Panc1 (cell line): ENCODE measurements around the gene ARHGEF28. TPM values are rescaled to one million over a fixed set of nuclear protein-coding genes. Genes with fewer than 3 reads are reported as not detected.

Experiments
- ATAC-seq: fragments of 200-7000 bp; cut with Tn5 transposase; 2 replicates; pipeline ENCODE4 v1.9.1; 2020; ENCODE audit warnings: mild to moderate bottlenecking, moderate library complexity
- BruUV-seq: library from RNA; stranded (reverse); fragments of 400-500 nt; replicated peaks from 2 replicates; lab custom pipeline; 2021; lab: Mats Ljungman, UMichigan
- CTCF ChIA-PET: fragments of 300-600 bp; sonication (Branson Sonifier 250); formaldehyde crosslinking; loops from one replicate; lab custom pipeline; 2022; ENCODE audit warnings: antibody characterized with exemption; lab: Charles Lee
- POLR2A ChIA-PET: fragments of 300-600 bp; sonication (Branson Sonifier 250); formaldehyde crosslinking; loops from one replicate; lab custom pipeline; 2022; ENCODE audit warnings: antibody characterized with exemption; lab: Charles Lee
- DNase-seq: peaks from one replicate; pipeline ENCODE4 v3.0.0-alpha.2; 2010; ENCODE audit warnings: low read depth, low spot score
- H3K27ac ChIP-seq: 2 replicates; pipeline ENCODE4 v1.5.1; 2011; ENCODE audit warnings: mild to moderate bottlenecking, low read length, inconsistent platforms
- H3K27me3 ChIP-seq: fragments of 200-500 bp; sonication (Bioruptor generic); 2 replicates; pipeline ENCODE4 v1.6.0; 2014; ENCODE audit warnings: low read length, inconsistent platforms; ENCODE audit not compliant: control insufficient read depth, insufficient read depth
- H3K36me3 ChIP-seq: fragments of 200-500 bp; sonication (Bioruptor generic); 2 replicates; pipeline ENCODE4 v1.5.1; 2014; ENCODE audit warnings: inconsistent platforms, mild to moderate bottlenecking, low read length, moderate library complexity; ENCODE audit not compliant: control insufficient read depth, insufficient read depth
- H3K4me1 ChIP-seq: 2 replicates; pipeline ENCODE4 v1.5.1; 2011; ENCODE audit warnings: inconsistent platforms, mild to moderate bottlenecking, low read length, moderate library complexity; ENCODE audit not compliant: control insufficient read depth, insufficient read depth
- H3K4me3 ChIP-seq, 2 experiments: 2 replicates each; pipeline ENCODE4 v1.5.1; 2011 to 2012; ENCODE audit warnings: low read depth in 2 of 2, low read length in 2 of 2, mild to moderate bottlenecking in 2 of 2, inconsistent platforms in 1 of 2, moderate library complexity in 1 of 2
- H3K9me3 ChIP-seq: fragments of 200-500 bp; sonication (Bioruptor generic); 2 replicates; pipeline ENCODE4 v1.5.1; 2014; ENCODE audit warnings: low read depth, mild to moderate bottlenecking, inconsistent platforms, low read length, moderate library complexity; ENCODE audit not compliant: control insufficient read depth, insufficient read depth
- CTCF ChIP-seq: fragments of 450-650 bp; IDR thresholded peaks from 2 replicates; pipeline ENCODE4 v1.5.1; 2017; ENCODE audit warnings: mild to moderate bottlenecking
- POLR2AphosphoS5 ChIP-seq: IDR thresholded peaks from 2 replicates; pipeline ENCODE4 v1.6.1; 2012; ENCODE audit warnings: mild to moderate bottlenecking, low read depth, low read length, moderate library complexity
- SIN3A ChIP-seq: IDR thresholded peaks from 2 replicates; pipeline ENCODE4 v1.6.1; 2012; ENCODE audit warnings: low read depth, mild to moderate bottlenecking, low read length, moderate library complexity, borderline replicate concordance; ENCODE audit not compliant: insufficient read depth
- TCF7L2 ChIP-seq: IDR thresholded peaks from 2 replicates; pipeline ENCODE4 v1.6.1; 2011; ENCODE audit warnings: mild to moderate bottlenecking, low read depth, low read length, inconsistent platforms
- in situ Hi-C: cut with HindIII; loops from 2 replicates; pipeline ENCODE4 v1.10.0; 2016; ENCODE audit warnings: low sequenced_read_pairs, low pct_unique_long_range_greater_than_20kb
- intact Hi-C: fragments of 100-400 bp; cut with micrococcal nuclease; formaldehyde crosslinking; loops from one replicate; pipeline ENCODE4 v1.10.0; 2022; ENCODE audit not compliant: unreplicated experiment
- total RNA-seq: library from RNA; stranded (reverse); gene quantifications from one replicate; pipeline ENCODE4 v1.2.1, GENCODE V29; 2021; ENCODE audit not compliant: unreplicated experiment
- TF ChIP-seq, protein P1 (sequence below), 2 experiments: IDR thresholded peaks; 2 replicates each; pipeline ENCODE4 v1.6.1; 2011 to 2012; ENCODE audit warnings: low read depth in 2 of 2, control low read depth in 1 of 2, low read length in 1 of 2, mild to moderate bottlenecking in 1 of 2, moderate library complexity in 1 of 2; ENCODE audit not compliant: insufficient read depth in 1 of 2

ARHGEF28 gene
- total RNA-seq, 1 experiment from 2014 or later = 34.8 TPM

- intact Hi-C loops = no loop called here
- no peak for TF ChIP-seq POLR2AphosphoS5
- TF ChIP-seq CTCF = no peak
- TF ChIP-seq, protein P1, sequence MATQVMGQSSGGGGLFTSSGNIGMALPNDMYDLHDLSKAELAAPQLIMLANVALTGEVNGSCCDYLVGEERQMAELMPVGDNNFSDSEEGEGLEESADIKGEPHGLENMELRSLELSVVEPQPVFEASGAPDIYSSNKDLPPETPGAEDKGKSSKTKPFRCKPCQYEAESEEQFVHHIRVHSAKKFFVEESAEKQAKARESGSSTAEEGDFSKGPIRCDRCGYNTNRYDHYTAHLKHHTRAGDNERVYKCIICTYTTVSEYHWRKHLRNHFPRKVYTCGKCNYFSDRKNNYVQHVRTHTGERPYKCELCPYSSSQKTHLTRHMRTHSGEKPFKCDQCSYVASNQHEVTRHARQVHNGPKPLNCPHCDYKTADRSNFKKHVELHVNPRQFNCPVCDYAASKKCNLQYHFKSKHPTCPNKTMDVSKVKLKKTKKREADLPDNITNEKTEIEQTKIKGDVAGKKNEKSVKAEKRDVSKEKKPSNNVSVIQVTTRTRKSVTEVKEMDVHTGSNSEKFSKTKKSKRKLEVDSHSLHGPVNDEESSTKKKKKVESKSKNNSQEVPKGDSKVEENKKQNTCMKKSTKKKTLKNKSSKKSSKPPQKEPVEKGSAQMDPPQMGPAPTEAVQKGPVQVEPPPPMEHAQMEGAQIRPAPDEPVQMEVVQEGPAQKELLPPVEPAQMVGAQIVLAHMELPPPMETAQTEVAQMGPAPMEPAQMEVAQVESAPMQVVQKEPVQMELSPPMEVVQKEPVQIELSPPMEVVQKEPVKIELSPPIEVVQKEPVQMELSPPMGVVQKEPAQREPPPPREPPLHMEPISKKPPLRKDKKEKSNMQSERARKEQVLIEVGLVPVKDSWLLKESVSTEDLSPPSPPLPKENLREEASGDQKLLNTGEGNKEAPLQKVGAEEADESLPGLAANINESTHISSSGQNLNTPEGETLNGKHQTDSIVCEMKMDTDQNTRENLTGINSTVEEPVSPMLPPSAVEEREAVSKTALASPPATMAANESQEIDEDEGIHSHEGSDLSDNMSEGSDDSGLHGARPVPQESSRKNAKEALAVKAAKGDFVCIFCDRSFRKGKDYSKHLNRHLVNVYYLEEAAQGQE (IDR thresholded peaks at IDR 0.05; ENCODE audit: insufficient read depth in 1 of 2, low read depth in 2 of 2, low read length in 1 of 2) = no peak
- no peak for TF ChIP-seq TCF7L2
- no peak for TF ChIP-seq SIN3A
- ChIA-PET CTCF (no interaction called here), POLR2A (no interaction called here)
- DNase-seq = no peak
- no peaks in the 10 kb centered on the region for H3K27me3 ChIP-seq
- peaks cover 7% of the 10 kb centered on the region for H3K4me1 ChIP-seq
- no peak for ATAC-seq
- H3K9me3 ChIP-seq = no peaks in the 10 kb centered on the region
- in situ Hi-C loops = no loop called here
- no TSS peak for BruUV-seq
- no peak overlapping the region for H3K27ac ChIP-seq
- no peak overlapping the region for H3K4me3 ChIP-seq
- no peaks in the 10 kb centered on the region; the same call in 1 of the 2 replicates for H3K36me3 ChIP-seq
Observed at GRCh38 chr5:73857446-73857845, 231.4 kb downstream of the ARHGEF28 start.

DNA sequence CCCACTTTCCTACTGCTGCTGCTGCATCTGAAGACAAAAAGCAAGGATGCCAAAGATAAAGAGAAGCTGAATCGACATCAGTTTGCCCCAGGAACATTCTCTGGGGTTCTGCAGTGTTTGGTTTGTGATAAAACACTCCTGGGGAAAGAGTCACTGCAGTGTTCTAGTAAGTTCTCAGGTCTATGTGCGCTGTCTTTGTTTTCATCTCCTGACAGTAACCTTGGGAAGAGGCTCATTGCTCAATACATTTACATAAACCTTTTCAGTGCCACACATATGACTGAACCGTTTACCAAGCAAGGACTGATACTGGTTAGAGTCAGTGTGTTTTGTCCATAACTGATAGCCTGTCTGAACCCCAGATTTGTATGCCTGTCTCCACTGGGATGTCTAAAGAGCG is 232.1 kb downstream of the ARHGEF28 start:
- Histone ChIP-seq H3K36me3 (no peaks in the 10 kb centered on the region; the same call in 1 of the 2 replicates), H3K27me3 (no peaks in the 10 kb centered on the region), H3K4me3 (no peak overlapping the region), H3K27ac (no peak overlapping the region), H3K9me3 (no peaks in the 10 kb centered on the region), H3K4me1 (peaks cover under 1% of the 10 kb centered on the region)
- TF ChIP-seq SIN3A (no peak), POLR2AphosphoS5 (no peak)
- in situ Hi-C loops = no loop called here
- no TSS peak for BruUV-seq
- ATAC-seq (no peak), DNase-seq (no peak)
- ChIA-PET POLR2A (no interaction called here), CTCF (no interaction called here)
- intact Hi-C loops = no loop called here

DNA sequence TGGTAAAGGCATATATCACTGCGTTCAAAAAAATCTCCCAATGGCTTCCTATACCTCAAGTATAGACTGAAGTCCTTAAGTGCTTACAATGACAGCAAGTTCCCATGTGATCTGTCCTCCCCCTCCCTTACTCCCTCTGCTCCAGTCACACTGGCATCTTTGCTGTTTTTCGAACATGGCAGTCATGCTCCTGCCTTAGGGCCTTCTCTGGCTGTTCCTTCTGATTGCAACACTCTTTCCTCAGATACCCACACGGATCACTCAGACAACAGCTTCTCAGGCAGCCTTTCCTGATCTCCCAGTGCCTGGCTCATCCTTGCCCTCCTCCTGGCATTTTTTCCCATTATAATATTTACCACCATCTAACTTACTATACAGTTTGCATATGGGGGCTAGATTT is 232.8 kb downstream of the ARHGEF28 start:
- H3K36me3 ChIP-seq = no peaks in the 10 kb centered on the region; the same call in 1 of the 2 replicates
- BruUV-seq = no TSS peak
- no peak for TF ChIP-seq CTCF
- TF ChIP-seq POLR2AphosphoS5 = no peak
- no peak overlapping the region for H3K4me3 ChIP-seq
- ATAC-seq = no peak
- POLR2A ChIA-PET = no interaction called here
- H3K27ac ChIP-seq = no peak overlapping the region
- in situ Hi-C loops = no loop called here
- no peaks in the 10 kb centered on the region for H3K4me1 ChIP-seq
- CTCF ChIA-PET = no interaction called here
- H3K27me3 ChIP-seq = no peaks in the 10 kb centered on the region
- DNase-seq = no peak
- intact Hi-C loops = no loop called here
- H3K9me3 ChIP-seq = no peaks in the 10 kb centered on the region
